Measurements from ENCODE around the gene LPGAT1. TPM values are rescaled to one million over a fixed set of nuclear protein-coding genes. Genes with fewer than 3 reads are reported as not detected.

LPGAT1 gene
- total RNA-seq, 1 donor from 2014 or later: 71.7 TPM

- DNase-seq (ENCODE audit: low spot score): no peak
Observed at GRCh38 chr1:211828584-211829342, 1.8 kb downstream of the LPGAT1 start.

DNA sequence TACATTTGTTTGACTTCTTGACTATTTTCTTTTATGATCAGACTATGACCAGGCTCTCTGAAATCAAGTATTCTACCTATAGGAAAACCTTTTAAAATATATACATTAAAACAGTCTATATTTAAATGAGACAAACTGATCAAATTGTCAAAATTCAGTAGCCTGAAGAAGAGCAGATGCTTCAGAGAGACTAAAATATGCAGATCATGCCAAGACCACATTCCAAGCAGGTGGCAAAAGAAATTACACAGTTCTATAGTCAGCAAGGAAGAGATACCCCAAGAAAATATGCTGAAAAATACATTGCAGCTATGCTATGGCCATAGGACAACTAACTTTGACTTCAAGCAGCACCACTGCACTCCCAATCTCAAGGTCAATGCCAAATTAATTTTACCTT is 3.5 kb downstream of the LPGAT1 start:
- DNase-seq (ENCODE audit: low spot score): no peak

GRCh38 chr1:211825980-211826379 is 4.6 kb downstream of the LPGAT1 start:
- DNase-seq (ENCODE audit: low spot score): peak; percentile 76

GRCh38 chr1:211822677-211823407 is 7.7 kb downstream of the LPGAT1 start:
- no peak for DNase-seq (ENCODE audit: low spot score)

- DNase-seq (ENCODE audit: low spot score): no peak
Observed at GRCh38 chr1:211816586-211816985, 14.0 kb downstream of the LPGAT1 start.

DNA sequence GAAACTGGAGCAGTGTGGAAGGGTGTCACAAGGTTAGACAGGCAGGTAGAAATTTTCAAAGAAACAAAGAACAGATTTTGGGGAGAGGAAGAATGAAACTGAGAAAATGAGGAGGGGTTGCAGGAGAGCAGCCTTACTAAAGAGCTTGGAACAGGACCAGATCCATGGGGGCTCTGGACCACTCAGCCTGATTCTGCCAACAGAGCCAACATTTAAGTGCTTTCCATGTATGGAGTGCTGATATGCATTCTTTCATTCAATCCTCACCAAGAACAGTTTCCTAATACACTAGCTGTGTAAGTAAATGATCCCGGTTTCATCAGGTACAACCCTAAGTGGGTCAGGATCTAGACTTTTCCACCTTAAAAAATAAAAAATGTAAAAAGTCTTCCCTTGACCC is 16.2 kb downstream of the LPGAT1 start:
- no peak for DNase-seq (ENCODE audit: low spot score)

GRCh38 chr1:211813590-211813989 is 17.0 kb downstream of the LPGAT1 start:
- no peak for DNase-seq (ENCODE audit: low spot score)

GRCh38 chr1:211812584-211812983 is 18.0 kb downstream of the LPGAT1 start:
- no peak for DNase-seq (ENCODE audit: low spot score)

- no peak for DNase-seq (ENCODE audit: low spot score)
Observed at GRCh38 chr1:211811848-211812247, 18.7 kb downstream of the LPGAT1 start.

DNA sequence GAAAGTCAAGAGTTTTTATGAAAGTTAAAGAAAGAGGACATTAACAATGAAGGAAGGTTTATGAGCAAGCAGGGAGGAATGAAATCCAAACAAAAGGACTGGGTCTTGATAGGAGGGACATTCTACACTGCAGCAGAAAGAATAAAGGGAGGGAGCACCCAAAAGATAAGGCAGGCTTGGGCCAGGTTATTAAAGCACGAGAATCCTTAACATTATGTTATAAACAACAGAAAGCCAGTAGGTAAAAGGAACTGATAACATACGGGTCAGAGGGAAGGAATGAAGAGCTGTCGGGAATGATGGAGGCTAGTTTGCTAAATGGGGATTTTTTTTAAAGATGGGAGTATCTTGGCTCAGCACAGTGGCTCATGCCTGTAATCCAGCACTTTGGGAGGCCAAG is 19.4 kb downstream of the LPGAT1 start:
- no peak for DNase-seq (ENCODE audit: low spot score)

GRCh38 chr1:211808475-211808874 is 22.1 kb downstream of the LPGAT1 start:
- no peak for DNase-seq (ENCODE audit: low spot score)

- DNase-seq (ENCODE audit: low spot score): no peak
Observed at GRCh38 chr1:211804915-211805314, 25.6 kb downstream of the LPGAT1 start.

DNA sequence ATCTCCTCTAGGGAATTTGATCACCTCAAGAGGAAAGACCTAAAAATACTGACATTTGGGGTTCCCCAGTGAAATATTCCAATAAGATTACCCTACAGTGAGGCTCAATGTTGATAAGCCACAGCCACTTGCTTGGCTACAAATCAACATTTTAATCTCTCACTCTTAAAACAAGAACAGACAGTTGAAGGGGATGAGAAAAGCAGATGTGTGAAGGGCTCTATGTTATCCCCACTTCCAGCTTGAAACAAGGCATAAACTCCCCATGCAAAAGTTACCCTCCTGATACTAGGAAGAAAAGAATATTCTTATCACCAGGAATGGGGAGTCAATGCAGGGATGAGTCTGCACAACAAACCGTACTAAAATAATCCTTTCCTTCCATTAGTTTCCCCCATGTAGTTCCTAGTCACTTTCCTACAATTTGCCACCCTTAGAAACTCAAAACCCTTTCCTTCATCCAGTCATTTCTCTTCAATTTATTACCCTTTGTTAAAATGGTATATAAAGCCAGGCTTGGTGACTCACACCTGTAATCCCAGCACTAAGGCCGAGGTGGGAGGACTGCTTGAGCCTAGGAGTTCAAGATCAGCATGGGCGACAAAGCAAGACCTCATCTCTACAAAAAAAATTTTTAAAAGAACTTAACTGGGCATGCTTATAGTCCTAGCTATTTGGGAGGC is 29.5 kb downstream of the LPGAT1 start:
- no peak for DNase-seq (ENCODE audit: low spot score)

- DNase-seq (ENCODE audit: low spot score): no peak
Observed at GRCh38 chr1:211797994-211798393, 32.6 kb downstream of the LPGAT1 start.

DNA sequence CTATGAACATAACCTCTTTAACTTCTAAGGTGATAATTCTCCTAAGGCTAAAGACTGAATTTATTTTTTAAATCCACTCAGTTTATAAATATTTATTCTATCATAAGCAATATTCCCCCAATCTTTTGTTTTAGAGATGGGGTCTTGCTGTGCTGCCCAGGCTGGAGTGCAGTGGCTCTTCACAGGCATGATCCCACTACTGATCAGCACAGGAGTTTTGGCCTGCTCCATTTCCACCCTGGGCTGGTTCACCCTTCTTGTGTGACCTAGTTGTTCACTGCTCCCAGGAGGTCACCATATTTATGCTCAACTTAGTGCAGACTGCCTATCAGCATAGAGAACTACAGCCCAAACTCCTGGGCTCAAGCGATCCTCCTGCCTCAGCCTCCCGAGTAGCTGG is 38.6 kb downstream of the LPGAT1 start:
- no peak for DNase-seq (ENCODE audit: low spot score)

DNA sequence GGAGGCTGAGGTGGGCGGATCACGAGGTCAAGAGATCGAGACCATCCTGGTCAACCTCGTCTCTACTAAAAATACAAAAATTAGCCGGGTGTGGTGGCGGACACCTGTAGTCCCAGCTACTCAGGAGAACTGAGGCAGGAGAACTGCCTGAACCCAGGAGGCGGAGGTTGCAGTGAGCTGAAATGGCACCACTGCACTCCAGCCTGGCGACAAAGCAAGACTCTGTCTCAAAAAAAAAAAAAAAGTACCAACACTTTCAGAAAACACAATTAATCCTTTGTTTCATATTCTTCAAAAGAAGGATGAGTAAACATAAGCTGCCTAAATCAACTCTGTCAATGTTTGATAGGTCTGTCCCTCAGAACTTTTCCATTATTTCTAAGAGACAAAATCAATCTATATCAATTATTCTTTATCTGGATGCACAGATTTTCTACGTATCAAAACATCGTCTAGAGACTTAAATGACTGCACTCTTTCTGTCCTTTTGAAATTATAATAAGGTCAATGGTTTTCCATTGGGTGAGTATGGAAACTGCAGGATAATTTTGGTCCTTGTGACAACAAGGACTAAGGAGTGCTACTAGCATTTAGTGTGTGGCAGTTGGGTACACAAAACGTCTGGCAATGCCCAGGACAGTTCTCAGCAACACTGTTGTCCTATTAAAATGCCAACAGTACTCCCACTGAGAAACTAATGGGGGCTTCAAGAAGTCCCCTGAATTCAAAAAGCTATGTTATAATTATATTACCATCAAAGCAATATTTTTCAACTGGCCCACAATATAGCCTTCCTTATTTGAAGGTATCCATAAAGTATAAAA is 40.7 kb downstream of the LPGAT1 start:
- DNase-seq (ENCODE audit: low spot score): no peak

GRCh38 chr1:211788626-211789025 is 41.9 kb downstream of the LPGAT1 start:
- DNase-seq (ENCODE audit: low spot score): peak; percentile 5

DNA sequence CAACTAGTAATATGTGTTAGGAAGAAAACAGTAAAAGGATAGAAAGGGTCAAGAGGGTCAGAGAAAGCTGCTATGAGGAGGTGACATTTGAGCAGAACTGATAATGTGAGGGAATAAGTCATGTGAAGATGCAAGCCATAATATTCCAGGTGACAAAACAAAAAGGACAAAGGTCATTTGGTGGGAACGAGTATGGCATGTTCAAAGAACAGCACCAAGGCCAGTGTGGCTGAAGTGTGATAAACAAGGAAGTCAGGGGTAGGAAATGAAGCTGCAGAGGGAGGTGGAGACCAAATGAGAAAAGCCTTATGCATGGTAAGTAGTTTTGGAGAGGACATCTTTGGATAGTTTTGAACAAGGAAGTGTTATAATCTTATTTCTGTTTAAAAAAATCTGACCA is 46.7 kb downstream of the LPGAT1 start:
- DNase-seq (ENCODE audit: low spot score): no peak

DNA sequence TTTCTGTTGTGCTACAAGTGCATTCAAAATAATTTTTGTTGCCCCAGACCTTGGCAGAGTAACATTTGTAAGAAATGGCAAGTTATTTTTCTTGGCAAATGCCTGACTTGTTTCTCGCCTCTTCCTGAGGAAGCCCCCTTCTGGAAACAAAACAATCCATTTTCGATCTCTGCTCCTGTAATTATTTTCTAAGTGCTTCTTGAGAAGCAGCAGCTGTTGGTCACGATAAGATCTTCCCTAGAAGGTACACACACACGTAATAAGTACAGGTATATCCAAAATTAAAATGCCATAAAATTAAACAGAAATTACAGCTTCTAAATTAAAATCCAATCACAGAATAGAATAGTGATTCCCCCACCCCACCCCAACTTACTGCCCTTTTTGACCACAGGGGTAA is 47.3 kb downstream of the LPGAT1 start:
- no peak for DNase-seq (ENCODE audit: low spot score)

DNA sequence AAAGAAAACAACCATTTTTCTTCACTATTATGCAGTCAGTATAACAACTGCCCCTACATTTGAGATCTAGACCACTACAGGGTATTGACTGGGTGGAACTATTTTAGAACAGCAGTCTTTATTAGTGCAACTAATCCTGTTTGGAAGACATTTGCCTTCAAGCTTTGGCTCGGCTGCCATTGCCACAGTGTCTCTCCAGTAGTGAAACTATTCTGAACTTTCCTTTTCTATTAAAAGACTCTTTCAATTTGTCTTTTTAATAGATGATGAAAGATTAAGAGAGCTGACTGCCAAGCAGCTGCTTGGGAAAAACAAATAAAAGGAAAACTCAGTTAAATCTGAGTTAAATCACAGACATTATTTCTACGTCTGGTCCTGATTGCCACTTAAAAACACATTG is 49.3 kb downstream of the LPGAT1 start:
- peak; percentile 6 for DNase-seq (ENCODE audit: low spot score)

DNA sequence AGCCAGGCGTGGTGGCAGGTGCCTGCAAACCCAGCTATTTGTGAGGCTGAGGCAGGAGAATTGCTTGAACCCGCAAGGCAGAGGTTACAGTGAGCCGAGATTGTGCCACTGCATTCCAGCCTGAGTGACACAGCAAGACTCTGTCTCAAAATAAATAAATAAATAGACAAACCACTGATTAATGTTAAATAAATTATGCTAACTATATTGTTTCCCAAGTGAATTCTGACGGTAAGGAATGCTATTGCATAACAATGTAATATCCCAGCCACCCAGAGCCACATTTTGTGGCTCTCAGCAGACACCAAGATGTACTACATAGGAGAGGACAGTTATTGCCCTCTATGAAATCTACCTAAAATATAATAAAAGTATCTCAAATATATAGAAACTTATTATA is 55.4 kb downstream of the LPGAT1 start:
- no peak for DNase-seq (ENCODE audit: low spot score)

DNA sequence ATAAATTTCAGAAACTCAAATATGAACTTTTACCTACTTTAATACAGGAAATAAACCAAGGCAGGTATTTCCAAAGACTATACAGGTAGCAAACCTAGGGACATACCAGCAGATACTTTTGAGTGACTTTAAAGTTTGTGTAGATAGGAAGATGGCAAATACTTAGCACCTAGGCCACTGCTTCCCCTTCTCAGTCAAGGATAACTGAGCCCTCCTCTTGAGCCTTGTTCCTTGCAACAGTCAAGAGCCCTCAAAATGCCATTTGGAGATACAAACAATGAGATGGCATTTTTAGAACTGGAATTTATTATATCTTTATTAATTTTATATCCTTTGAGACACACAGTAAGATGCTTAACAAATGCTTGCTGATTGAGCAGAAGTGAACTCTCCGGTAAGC is 65.9 kb downstream of the LPGAT1 start:
- DNase-seq (ENCODE audit: low spot score): no peak
